ENCODE measurements around the gene DOK6. TPM values are rescaled to one million over a fixed set of nuclear protein-coding genes. Genes with fewer than 3 reads are reported as not detected.

The DOK6 gene
- total and polyA plus RNA-seq, 2 of the 13 experiments (the other 11 are each of a cell fraction or from before 2014, with no cell fraction given) = 17.0 to 17.2 TPM

GRCh38 chr18:69400253-69400975 is at the start of gene DOK6 (continued):
- TF ChIP-seq, protein P1, sequence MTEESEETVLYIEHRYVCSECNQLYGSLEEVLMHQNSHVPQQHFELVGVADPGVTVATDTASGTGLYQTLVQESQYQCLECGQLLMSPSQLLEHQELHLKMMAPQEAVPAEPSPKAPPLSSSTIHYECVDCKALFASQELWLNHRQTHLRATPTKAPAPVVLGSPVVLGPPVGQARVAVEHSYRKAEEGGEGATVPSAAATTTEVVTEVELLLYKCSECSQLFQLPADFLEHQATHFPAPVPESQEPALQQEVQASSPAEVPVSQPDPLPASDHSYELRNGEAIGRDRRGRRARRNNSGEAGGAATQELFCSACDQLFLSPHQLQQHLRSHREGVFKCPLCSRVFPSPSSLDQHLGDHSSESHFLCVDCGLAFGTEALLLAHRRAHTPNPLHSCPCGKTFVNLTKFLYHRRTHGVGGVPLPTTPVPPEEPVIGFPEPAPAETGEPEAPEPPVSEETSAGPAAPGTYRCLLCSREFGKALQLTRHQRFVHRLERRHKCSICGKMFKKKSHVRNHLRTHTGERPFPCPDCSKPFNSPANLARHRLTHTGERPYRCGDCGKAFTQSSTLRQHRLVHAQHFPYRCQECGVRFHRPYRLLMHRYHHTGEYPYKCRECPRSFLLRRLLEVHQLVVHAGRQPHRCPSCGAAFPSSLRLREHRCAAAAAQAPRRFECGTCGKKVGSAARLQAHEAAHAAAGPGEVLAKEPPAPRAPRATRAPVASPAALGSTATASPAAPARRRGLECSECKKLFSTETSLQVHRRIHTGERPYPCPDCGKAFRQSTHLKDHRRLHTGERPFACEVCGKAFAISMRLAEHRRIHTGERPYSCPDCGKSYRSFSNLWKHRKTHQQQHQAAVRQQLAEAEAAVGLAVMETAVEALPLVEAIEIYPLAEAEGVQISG (CRISPR knock-in tag; IDR thresholded peaks at IDR 0.05) = peak; percentile 72
- peak; percentile 69; the same call in 1 of the 2 replicates for TF ChIP-seq TFDP1 (CRISPR knock-in tag; IDR thresholded peaks at IDR 0.05; ENCODE audit: borderline replicate concordance)
- no peak for TF ChIP-seq ZFP62 (CRISPR knock-in tag; IDR thresholded peaks at IDR 0.05)
- TF ChIP-seq NR2F2 (IDR thresholded peaks at IDR 0.05; ENCODE audit: borderline replicate concordance, low read depth) = no peak
- TF ChIP-seq RAD21 (CRISPR knock-in tag; IDR thresholded peaks at IDR 0.05) = no peak
- no peak for TF ChIP-seq ZNF446 (CRISPR knock-in tag; IDR thresholded peaks at IDR 0.05)
- peak; percentile 39; the same call in 1 of the 2 replicates for TF ChIP-seq ZGPAT (CRISPR knock-in tag; IDR thresholded peaks at IDR 0.05)
- no peak for TF ChIP-seq SIN3B (IDR thresholded peaks at IDR 0.05; ENCODE audit: low read length)
- 0 out of 2 replicates have a peak, but pooled peaks have one; percentile 10 for TF ChIP-seq ZNF629 (CRISPR knock-in tag; conservative IDR thresholded peaks at IDR 0.05)
- peak; percentile 51; the same call in 1 of the 2 replicates for TF ChIP-seq ZNF746 (CRISPR knock-in tag; IDR thresholded peaks at IDR 0.05)
- TF ChIP-seq PCBP1 (IDR thresholded peaks at IDR 0.05; ENCODE audit: borderline replicate concordance, low read depth, low read length) = no peak
- no peak for TF ChIP-seq ETV6 (CRISPR knock-in tag; conservative IDR thresholded peaks at IDR 0.05)
- TF ChIP-seq PTBP1 (IDR thresholded peaks at IDR 0.05; ENCODE audit: low read depth, low read length, poor library complexity, severe bottlenecking) = no peak
- TF ChIP-seq ZNF674 (CRISPR knock-in tag; IDR thresholded peaks at IDR 0.05; ENCODE audit: low read depth) = no peak
- TF ChIP-seq ZNF780A (CRISPR knock-in tag; IDR thresholded peaks at IDR 0.05) = no peak
- TF ChIP-seq ZNF777 (CRISPR knock-in tag; IDR thresholded peaks at IDR 0.05) = peak; percentile 80
- TF ChIP-seq ZNF180 (CRISPR knock-in tag; IDR thresholded peaks at IDR 0.05; ENCODE audit: borderline replicate concordance, low read depth) = no peak
- TF ChIP-seq, protein P2, sequence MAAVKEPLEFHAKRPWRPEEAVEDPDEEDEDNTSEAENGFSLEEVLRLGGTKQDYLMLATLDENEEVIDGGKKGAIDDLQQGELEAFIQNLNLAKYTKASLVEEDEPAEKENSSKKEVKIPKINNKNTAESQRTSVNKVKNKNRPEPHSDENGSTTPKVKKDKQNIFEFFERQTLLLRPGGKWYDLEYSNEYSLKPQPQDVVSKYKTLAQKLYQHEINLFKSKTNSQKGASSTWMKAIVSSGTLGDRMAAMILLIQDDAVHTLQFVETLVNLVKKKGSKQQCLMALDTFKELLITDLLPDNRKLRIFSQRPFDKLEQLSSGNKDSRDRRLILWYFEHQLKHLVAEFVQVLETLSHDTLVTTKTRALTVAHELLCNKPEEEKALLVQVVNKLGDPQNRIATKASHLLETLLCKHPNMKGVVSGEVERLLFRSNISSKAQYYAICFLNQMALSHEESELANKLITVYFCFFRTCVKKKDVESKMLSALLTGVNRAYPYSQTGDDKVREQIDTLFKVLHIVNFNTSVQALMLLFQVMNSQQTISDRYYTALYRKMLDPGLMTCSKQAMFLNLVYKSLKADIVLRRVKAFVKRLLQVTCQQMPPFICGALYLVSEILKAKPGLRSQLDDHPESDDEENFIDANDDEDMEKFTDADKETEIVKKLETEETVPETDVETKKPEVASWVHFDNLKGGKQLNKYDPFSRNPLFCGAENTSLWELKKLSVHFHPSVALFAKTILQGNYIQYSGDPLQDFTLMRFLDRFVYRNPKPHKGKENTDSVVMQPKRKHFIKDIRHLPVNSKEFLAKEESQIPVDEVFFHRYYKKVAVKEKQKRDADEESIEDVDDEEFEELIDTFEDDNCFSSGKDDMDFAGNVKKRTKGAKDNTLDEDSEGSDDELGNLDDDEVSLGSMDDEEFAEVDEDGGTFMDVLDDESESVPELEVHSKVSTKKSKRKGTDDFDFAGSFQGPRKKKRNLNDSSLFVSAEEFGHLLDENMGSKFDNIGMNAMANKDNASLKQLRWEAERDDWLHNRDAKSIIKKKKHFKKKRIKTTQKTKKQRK (IDR thresholded peaks at IDR 0.05; ENCODE audit: low read length) = no peak
- TF ChIP-seq SPEN (CRISPR knock-in tag; IDR thresholded peaks at IDR 0.05; ENCODE audit: low read depth) = peak; percentile 42; the same call in 1 of the 2 replicates
- no peak for TF ChIP-seq ZSCAN30 (CRISPR knock-in tag; IDR thresholded peaks at IDR 0.05)
- peak; percentile 72; the same call in 1 of the 2 replicates for TF ChIP-seq DNMT3B (CRISPR knock-in tag; conservative IDR thresholded peaks at IDR 0.05)
- no peak for TF ChIP-seq JUNB (CRISPR knock-in tag; IDR thresholded peaks at IDR 0.05; ENCODE audit: borderline replicate concordance)
